GM23338 (cell line): ENCODE measurements around the gene LMX1B.

Experiments used
- CTCF ChIP-seq, 2 experiments: fragments of 200-600 bp in 1 of 2; sonication (generic) in 1 of 2; conservative IDR thresholded peaks; 2 replicates each; pipeline versions ENCODE4 v1.5.1 to v1.6.1; 2016 to 2017; ENCODE audit warnings: antibody characterized with exemption in 2 of 2, low read depth in 2 of 2, mild to moderate bottlenecking in 2 of 2, moderate library complexity in 1 of 2
- POLR2AphosphoS5 ChIP-seq: IDR thresholded peaks from 2 replicates; pipeline ENCODE4 v1.6.1; 2016; ENCODE audit warnings: antibody characterized with exemption, low read depth
- TF ChIP-seq, protein P1 (sequence below): IDR thresholded peaks from one replicate; pipeline ENCODE4 v1.6.1; 2018; ENCODE audit warnings: antibody characterized with exemption; ENCODE audit not compliant: unreplicated experiment

GRCh38 chr9:126583144-126583760 lies 30.5 kb upstream of the LMX1B start:
- TF ChIP-seq POLR2AphosphoS5: no peak
- TF ChIP-seq CTCF (conservative IDR thresholded peaks at IDR 0.05; ENCODE audit: low read depth in 2 of 2): no peak
- TF ChIP-seq, protein P1, sequence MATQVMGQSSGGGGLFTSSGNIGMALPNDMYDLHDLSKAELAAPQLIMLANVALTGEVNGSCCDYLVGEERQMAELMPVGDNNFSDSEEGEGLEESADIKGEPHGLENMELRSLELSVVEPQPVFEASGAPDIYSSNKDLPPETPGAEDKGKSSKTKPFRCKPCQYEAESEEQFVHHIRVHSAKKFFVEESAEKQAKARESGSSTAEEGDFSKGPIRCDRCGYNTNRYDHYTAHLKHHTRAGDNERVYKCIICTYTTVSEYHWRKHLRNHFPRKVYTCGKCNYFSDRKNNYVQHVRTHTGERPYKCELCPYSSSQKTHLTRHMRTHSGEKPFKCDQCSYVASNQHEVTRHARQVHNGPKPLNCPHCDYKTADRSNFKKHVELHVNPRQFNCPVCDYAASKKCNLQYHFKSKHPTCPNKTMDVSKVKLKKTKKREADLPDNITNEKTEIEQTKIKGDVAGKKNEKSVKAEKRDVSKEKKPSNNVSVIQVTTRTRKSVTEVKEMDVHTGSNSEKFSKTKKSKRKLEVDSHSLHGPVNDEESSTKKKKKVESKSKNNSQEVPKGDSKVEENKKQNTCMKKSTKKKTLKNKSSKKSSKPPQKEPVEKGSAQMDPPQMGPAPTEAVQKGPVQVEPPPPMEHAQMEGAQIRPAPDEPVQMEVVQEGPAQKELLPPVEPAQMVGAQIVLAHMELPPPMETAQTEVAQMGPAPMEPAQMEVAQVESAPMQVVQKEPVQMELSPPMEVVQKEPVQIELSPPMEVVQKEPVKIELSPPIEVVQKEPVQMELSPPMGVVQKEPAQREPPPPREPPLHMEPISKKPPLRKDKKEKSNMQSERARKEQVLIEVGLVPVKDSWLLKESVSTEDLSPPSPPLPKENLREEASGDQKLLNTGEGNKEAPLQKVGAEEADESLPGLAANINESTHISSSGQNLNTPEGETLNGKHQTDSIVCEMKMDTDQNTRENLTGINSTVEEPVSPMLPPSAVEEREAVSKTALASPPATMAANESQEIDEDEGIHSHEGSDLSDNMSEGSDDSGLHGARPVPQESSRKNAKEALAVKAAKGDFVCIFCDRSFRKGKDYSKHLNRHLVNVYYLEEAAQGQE: no peak
